IPS-18c (cell line): ENCODE data around the gene ERCC2.
"Not testable (repeated sequence)": the region's sequence is repeated elsewhere in the genome, so short reads cannot be mapped to it uniquely, and the experiment has no call there.

ENCODE experiments used
- H3K4me3 ChIP-seq: 2 replicates; pipeline ENCODE4 v1.7.0; 2013; ENCODE audit warnings: low read depth, mild to moderate bottlenecking, low read length, moderate library complexity; ENCODE audit not compliant: insufficient read depth
- H3K9me3 ChIP-seq: one replicate; pipeline ENCODE4 v1.6.1; 2013; ENCODE audit warnings: mild to moderate bottlenecking, low read length, moderate library complexity; ENCODE audit not compliant: control insufficient read depth, insufficient read depth

The ERCC2 gene

GRCh38 chr19:45323671-45324081 is 46.7 kb downstream of the ERCC2 start:
- H3K9me3 ChIP-seq = peaks cover 2% of the 10 kb centered on the region
- peak overlapping the region; percentile 30 for H3K4me3 ChIP-seq

DNA sequence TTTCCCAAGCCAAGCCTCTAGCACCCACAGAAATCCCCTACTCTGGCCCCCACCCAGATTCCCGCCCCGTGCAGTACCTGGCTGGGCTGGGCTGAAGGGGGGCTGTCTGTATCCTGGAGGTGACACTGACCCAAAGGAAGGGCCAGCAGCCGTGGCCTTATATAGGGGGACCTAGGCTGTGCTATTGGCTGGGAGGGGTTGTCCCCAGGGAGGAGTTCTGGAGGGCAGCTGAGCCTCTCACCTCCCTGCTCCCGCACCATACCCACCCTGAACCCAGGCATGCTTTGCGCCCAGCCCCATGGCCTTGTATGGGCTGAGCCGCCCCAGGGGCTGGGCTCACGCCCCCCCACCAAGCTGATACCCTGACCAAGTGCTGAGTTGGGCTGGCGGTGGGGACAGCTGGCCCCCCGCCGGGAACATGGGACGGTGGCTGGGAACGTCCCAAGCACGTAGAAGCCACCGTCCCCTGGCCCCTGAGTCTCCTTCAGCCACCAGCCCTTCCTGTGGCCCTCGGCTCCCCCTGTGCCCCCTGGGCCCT is 47.6 kb downstream of the ERCC2 start, which contains the start of gene CKM:
Gene CKM, minus strand, starts transcription at position 132 of the 538 bp plus-strand sequence. CDS start 3,162 bp downstream, outside the sequence.
- Histone ChIP-seq H3K9me3 (peaks cover 2% of the 10 kb centered on the region), H3K4me3 (peak within 1 kb of the TSS; percentile 30)

DNA sequence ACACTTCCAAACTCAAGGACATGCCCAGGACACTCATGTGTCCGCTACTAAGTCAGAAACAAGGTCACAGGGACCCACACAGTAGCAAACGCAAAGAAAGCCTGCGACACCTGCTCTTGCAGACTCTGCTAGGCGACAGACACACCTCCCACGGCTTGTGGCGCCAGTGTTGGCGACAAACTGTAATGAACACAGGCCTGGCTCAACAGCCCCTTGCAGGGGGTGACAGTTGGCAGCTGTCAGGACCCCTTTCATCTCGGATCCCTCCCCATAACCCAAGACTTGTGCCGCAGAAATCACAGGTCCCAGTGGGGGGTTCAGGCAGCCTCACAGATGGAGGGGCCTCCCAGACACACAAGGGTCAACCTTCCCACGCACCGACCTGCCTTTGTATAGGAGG is 48.1 kb downstream of the ERCC2 start:
- Histone ChIP-seq H3K9me3 (peaks cover 2% of the 10 kb centered on the region), H3K4me3 (no peak overlapping the region)

GRCh38 chr19:45321848-45322247 is 48.5 kb downstream of the ERCC2 start:
- Histone ChIP-seq H3K9me3 (peaks cover 2% of the 10 kb centered on the region), H3K4me3 (no peak overlapping the region)

DNA sequence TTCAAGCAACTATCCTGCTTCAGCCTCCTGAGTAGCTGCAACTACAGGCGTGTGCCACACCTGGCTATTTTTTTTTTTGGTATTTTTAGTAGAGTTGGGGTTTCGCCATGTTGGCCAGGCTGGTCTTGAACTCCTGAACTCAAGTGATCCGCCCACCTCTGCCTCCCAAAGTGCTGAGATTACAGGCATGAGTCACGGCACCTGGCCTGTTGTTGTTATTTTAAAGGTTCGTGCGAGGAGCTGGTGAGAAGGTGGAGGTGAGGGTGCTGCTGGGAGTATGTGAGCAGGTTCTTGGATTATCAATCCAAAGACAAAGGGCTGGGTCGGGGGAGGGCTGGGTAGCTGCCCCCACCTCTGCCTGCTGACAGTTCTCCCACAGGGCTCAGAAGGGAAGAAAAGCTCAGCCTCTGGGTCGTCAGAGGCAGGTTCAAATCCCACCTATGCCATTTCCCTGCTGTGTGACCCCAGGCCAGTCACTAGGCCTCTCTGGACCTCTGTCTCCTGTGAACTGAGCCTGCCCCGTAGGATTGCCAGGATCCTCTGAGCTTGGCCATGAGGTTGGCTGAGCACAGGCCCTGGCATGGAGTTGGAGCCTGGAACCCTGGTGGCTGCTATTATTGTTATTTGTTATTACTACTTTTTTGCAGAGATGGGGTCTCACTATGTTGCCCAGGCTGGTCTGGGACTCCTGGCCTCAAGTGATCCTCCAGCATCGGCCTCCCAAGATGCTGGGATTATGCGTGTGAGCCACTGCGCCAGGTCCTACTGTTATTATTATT is 49.2 kb downstream of the ERCC2 start:
- no peak overlapping the region for H3K4me3 ChIP-seq
- H3K9me3 ChIP-seq = peaks cover 2% of the 10 kb centered on the region

DNA sequence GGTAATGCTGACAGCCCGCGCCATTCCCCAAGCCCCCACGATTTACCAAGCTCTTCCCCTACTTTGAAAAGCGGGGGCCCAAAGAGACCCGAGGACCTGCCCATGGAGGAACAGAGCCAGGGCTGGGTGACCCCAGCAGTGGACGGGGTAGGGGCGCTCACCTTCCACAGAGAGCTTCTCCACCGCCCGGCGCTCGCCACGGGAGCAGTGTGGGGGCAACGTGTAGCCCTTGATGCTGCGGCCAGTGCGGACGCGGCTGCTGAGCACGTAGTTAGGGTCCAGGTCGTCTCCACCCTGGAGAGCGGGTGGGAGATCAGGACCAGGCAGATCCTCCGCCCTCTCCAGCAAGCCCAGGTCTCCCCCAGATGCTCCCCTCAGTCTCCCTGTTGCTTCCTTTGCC is 55.1 kb downstream of the ERCC2 start:
- H3K9me3 ChIP-seq = peaks cover 2% of the 10 kb centered on the region
- H3K4me3 ChIP-seq = no peak overlapping the region

GRCh38 chr19:45314708-45315245 is 55.6 kb downstream of the ERCC2 start:
- Histone ChIP-seq H3K9me3 (peaks cover 2% of the 10 kb centered on the region), H3K4me3 (no peak overlapping the region)

GRCh38 chr19:45312285-45312684 is 58.1 kb downstream of the ERCC2 start:
- H3K4me3 ChIP-seq, H3K9me3 ChIP-seq: not testable (repeated sequence)

- Histone ChIP-seq H3K4me3 (no peak overlapping the region), H3K9me3 (peaks cover 3% of the 10 kb centered on the region)
Observed at GRCh38 chr19:45311621-45312020, 58.8 kb downstream of the ERCC2 start.

GRCh38 chr19:45309322-45309721 is 61.1 kb downstream of the ERCC2 start:
- not testable (repeated sequence) for H3K9me3 ChIP-seq, H3K4me3 ChIP-seq

DNA sequence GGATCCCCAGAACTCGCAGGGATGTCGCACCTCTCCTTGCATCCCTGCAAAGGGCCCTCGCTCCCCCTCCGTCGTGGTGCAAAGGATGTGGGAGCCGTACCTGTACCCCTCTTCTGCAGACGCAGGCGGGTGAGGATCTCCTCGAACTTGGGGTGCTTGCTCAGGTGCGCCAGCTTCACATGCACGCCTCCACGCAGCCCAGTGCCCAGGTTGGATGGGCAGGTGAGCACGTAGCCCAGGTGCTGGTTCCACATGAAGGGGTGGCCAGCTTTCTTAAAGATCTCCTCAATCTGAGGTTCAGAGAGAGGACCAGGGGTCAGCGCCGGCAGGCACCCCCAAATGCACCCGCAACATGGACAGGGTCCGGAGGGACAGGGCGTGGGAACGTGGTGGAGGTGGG is 63.0 kb downstream of the ERCC2 start:
- Histone ChIP-seq H3K4me3 (no peak overlapping the region), H3K9me3 (peaks cover 3% of the 10 kb centered on the region)

- peaks cover 3% of the 10 kb centered on the region for H3K9me3 ChIP-seq
- no peak overlapping the region for H3K4me3 ChIP-seq
Observed at GRCh38 chr19:45306518-45307027, 63.8 kb downstream of the ERCC2 start.

- peaks cover 3% of the 10 kb centered on the region for H3K9me3 ChIP-seq
- H3K4me3 ChIP-seq = no peak overlapping the region
Observed at GRCh38 chr19:45306040-45306439, 64.3 kb downstream of the ERCC2 start.

DNA sequence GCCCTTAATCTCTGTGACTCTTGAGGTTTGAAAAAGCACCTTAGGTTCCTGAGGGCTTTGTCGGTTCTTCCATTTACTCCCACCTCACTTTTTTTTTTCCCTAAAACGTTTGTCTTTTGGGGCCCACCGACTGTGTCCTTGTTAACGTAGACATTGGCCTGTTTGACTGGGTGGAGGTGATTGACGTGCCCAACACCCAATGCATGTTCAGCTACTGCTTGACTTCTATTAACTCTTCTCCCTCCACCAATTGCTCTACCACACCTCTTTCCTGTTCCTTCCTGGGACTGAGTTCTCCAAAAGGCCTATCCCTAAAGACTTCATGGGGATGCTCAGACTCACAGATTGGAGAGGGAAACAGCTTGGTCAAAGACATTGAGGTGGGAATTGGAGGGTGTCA is 65.0 kb downstream of the ERCC2 start:
- Histone ChIP-seq H3K4me3 (no peak overlapping the region), H3K9me3 (peaks cover 3% of the 10 kb centered on the region)

DNA sequence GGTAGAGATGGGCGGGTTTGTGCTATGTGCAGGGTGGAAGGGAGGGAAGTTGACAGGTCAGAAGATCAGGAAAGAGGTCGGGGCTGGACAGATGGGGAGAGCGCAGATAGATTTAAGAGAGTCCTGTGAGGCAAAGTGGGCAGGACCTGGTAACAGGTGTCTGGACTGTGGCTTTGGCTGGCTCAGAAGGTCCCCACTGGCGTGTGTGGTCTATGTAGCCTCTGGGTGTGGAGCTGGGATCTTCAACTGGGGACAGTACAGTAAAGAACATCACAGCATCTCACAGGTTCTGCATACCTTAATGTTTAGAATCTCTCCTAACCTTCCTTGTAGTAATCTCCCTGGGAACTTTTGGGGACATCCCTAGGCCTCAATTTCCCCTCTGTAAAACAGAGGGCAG is 65.4 kb downstream of the ERCC2 start:
- no peak overlapping the region for H3K4me3 ChIP-seq
- H3K9me3 ChIP-seq = peaks cover 3% of the 10 kb centered on the region

DNA sequence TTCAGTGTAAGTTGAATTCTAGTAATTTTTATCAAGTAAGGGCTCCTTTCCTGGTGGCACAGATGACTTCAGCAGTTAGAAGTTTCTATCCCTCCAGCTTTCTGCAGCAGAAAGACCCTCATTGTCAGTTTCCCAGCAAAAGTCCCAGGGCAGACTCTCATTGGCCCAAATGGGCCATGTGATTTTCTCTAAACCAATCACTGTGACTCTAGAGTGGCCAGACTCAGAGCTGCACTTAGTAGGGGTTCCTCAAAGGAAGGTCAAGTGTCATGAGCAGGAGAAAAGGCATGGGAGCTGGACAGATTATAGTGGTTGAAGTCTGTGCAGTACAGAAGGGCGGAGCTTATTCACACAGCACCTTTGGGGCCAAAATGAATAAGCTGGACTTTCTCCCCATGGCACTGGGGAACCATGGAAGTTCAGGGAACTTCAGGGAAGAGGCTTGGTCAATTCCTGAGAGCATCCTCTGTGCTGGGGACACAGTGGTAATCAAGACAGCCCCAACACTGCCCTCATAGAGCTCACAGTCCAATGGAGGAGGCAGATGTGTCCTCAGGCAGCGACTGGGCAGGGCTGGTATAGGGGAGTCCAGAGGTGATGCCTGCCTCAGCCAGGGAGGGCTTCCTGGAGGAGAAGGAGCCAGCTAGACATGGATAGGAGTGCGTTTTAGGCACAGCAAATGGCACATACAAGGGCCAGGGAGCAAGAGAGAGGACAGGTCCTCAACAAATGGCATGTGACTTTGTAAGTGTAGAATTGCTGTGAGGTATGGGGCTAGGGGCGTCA is 66.0 kb downstream of the ERCC2 start:
- Histone ChIP-seq H3K4me3 (no peak overlapping the region), H3K9me3 (peaks cover 3% of the 10 kb centered on the region)

DNA sequence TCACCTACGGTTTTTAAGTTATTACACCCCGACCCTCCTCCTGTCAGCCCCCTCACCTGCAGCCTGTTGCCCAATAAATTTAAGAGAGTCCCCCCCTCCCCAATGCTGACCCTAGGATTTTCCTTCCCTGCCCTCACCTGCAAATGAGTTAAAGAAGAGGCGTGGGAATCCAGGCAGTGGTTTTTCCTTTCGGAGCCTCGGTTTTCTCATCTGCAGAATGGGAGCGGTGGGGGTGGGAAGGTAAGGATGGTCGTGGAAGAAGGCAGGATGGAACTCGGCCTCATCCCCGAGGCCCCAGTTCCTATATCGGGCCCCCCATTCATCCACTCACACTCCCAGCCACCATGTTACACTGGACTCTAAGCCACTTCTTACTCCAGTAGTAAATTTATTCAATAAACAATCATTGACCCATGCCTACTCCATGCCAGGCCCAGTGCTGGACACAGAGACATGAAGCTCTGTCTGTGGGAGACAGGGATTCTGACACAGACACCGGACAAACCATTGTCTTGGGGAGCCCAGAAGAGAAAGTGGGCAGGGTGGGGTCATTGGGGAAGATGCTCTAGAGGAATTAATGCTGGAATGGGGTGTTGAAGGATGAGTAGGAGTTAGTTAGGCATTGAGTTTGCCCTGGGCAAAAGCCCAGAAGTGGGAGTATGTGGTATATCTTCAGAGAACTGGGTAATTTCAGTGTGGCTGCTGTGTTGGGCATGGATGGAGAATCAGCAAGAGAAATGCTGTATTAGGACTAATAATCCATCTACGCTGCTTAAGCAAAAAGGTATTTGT is 66.9 kb downstream of the ERCC2 start:
- Histone ChIP-seq H3K9me3 (peaks cover 3% of the 10 kb centered on the region), H3K4me3 (no peak overlapping the region)
